M059J (cell line): ENCODE measurements around the gene NME2. TPM values are rescaled to one million over a fixed set of nuclear protein-coding genes. Genes with fewer than 3 reads are reported as not detected.
"Not testable (repeated sequence)": the region's sequence is repeated elsewhere in the genome, so short reads cannot be mapped to it uniquely, and the experiment has no call there.

ENCODE experiments used
- DNase-seq: peaks from one replicate; pipeline ENCODE4 v3.0.0-alpha.2; 2012; ENCODE audit warnings: low read depth
- total RNA-seq: library from RNA; depleted of rRNA; stranded (reverse); fragments of >200 nt; shearing (Covaris generic); gene quantifications from 2 replicates; pipeline ENCODE4 v1.2.3, GENCODE V29; 2014

The NME2 gene
- total RNA-seq, 1 experiment from 2014 or later, result 491 TPM

GRCh38 chr17:51152766-51153209 is 13.4 kb upstream of the NME2 start:
- peak; percentile 33 for DNase-seq

DNA sequence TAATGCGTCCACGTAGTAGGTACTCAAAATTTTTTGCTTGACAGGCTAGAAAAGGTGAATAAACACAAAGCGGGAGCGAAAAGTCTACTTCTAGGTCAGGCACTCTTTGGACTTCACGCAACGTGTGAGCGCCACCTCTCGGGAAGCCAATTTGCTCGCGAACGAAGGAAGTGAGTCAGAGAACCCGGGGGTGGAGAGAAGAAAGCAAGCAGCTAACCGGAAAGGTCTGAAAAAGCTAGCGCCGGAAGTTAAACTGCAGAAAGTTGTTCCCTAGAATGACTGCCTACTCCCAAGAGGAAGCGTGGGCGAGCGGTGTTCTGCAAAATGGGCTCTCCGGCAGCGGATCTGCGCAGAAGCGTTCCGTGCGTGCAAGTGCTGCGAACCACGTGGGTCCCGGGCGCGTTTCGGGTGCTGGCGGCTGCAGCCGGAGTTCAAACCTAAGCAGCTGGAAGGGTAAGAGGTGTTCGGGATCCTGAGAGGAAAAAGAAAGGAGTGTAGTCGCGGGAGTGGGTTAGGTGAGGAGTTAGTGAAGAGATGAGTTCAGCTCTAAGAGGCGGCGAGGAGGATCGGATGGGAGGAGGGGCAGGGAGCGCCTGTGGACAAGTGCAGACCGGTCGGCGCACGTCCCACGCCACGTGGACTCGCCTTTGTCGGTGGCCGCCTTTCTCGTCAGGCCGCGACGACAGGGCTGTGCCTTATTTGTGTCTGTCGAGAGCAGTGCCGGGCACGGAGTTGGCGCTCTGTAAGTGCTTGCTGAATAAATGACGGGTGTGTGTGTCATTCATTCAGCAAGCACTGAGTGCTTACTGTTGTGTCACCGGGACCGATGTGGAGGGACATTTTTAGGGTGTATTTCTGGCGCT is 12.8 kb upstream of the NME2 start, which contains the start of gene NME1:
TSS of gene NME1 (plus strand) at position 350 of the 863 bp plus-strand sequence. CDS start 2,096 bp downstream, outside the sequence.
- peak; percentile 99 for DNase-seq

DNA sequence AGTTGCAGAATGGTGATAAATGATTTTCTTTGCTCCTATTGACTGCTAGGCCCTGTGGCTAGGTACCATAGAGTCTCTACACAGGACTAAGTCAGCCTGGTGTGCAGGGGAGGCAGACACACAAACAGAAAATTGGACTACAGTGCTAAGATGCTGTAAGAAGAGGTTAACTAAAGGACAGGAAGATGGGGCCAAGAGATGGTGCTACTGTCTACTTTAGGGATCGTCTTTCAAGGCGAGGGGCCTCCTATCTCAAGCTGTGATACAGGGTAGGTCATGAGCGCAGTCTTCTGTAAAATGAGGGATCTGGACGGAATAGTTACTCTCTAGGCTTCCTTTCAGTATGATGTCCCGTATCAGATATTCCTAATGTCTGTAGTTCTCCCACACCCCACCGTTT is 12.0 kb upstream of the NME2 start:
- no peak for DNase-seq

DNA sequence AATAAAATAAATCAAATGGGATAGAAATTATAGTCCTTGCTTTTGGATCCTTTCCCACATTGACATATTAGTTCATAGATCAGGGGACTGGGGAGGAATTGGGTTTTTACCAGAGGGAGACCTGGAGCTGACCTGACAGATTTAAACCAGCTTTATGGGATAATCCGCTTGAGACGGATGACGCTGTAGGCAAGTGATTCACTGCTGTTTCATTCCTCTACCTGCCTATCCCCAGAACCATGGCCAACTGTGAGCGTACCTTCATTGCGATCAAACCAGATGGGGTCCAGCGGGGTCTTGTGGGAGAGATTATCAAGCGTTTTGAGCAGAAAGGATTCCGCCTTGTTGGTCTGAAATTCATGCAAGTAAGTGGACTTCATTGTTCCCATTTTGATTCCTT is 10.8 kb upstream of the NME2 start:
- no peak for DNase-seq

- DNase-seq, result no peak
Measured at GRCh38 chr17:51159604-51160003, 6.6 kb upstream of the NME2 start.

DNA sequence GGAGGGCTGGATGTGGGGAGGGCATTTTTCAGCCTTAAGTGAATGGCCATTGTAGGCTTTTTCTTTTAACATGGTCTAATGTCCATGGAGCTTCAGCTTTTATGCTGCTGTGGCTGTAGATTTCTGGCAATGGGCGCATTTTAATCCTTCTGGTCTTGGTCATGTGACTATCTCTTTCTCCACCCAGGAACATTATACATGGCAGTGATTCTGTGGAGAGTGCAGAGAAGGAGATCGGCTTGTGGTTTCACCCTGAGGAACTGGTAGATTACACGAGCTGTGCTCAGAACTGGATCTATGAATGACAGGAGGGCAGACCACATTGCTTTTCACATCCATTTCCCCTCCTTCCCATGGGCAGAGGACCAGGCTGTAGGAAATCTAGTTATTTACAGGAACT is 4.7 kb upstream of the NME2 start:
- no peak for DNase-seq

DNA sequence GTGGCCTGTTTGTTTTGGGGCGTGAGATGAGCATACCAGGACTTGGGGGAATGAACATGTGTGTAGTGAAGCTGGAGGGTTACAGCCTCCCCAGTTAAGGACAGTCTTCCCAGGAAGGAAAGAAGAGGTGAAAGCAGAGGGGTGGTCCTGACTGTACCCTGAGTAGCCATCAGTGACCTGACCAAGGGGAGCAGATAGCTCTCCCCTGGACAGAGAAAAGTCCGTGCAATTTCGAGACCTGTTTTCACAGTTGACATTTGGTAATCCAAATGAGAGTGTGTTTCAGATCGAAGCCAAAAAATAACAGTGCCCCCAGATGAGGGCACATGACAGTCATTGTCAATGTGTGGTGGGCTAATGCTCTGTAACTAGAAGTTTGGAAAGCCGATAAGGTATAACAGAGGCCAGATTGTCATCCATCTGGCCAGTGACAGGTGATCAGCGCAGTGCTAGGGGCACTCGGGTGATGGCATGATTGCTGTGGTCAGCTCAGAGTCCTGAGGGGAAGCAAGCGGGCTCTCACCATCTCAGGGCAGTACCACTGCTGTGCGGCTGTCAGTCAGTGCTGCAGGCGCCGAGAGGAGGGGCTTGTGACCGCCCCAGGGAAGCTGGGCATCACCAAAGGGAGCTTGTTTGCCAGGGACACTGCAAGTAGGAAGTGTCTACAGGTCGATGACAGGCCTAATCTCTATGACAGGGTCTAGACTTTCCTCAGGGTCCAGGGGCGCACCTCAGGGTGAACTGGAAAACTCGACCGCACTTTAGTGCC is 1.1 kb upstream of the NME2 start:
- DNase-seq, result no peak

- no peak for DNase-seq
Measured at GRCh38 chr17:51165680-51166197, 472 bp upstream of the NME2 start.

- DNase-seq, result peak; percentile 27
Measured at GRCh38 chr17:51166987-51167931, 1.0 kb downstream of the NME2 start.

GRCh38 chr17:51169340-51169739 is 3.1 kb downstream of the NME2 start:
- no peak for DNase-seq

DNA sequence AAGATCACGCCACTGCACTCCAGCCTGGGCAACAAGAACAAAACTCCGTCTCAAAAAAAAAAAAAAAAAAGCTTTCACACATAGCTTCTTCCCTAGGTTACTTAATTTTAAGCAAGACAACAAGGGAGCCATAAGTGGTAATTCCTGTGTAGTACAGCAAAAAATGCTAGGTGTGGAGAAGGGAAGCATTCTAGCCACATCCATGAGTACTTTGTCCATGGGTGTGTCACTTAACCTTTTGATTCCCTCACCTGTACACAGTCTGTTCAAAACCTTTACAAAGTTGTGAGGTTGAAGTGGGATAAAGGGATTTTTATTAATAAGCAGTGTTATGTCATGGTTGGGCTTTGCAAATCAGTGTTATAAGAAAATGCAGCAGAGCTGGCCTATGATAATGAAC is 4.5 kb downstream of the NME2 start:
- no peak for DNase-seq

- not testable (repeated sequence) for DNase-seq
Measured at GRCh38 chr17:51172030-51172429, 5.8 kb downstream of the NME2 start.

- no peak for DNase-seq
Measured at GRCh38 chr17:51180486-51180885, 14.3 kb downstream of the NME2 start.

DNA sequence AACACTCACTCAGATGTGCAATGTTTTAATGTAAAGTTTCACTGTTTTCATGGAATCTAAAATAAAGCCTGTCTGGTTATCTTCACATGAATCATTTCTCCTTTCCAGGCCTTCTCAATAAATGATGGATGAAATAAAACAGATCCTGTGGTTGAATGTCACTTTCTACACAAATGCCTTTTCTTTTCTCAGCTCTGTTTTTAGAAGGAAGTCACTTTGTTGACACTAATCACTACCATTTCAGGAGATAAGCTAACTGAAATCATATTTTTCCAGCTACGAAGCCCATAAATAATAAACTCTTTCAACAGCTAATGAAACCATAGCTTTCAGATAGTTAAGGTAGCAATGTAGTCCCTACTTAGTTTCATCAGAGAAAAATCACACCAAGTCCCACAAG is 17.9 kb downstream of the NME2 start:
- no peak for DNase-seq

DNA sequence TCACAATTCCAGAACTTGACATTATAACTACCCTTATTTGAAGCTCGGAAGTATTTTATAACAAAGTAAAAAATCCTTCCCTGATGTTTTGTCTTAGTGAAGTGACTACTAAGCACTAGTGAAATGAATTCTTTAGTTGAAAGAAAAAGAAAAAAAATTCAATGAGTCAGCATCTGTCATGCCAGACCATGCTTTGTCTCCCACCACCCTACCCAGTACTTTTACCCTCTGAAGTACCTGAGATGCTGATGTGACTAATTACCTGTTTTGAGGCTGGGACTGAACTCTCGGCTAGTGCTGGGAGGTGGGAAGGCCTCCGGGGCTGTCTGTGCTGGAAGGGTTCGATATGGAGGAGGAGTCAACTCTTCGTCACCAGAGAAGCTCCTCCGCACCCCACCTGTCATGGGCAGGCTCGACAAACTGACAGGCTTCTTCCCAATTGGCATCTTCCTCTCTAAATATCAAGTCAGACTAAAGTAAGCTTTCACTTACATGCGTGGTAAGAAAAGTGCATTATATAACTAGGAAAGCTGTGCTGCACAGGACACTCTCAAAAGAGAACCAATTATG is 19.6 kb downstream of the NME2 start:
- DNase-seq, result no peak

GRCh38 chr17:51188271-51188833 is 22.1 kb downstream of the NME2 start:
- no peak for DNase-seq

GRCh38 chr17:51189162-51189561 is 23.0 kb downstream of the NME2 start:
- DNase-seq, result no peak

DNA sequence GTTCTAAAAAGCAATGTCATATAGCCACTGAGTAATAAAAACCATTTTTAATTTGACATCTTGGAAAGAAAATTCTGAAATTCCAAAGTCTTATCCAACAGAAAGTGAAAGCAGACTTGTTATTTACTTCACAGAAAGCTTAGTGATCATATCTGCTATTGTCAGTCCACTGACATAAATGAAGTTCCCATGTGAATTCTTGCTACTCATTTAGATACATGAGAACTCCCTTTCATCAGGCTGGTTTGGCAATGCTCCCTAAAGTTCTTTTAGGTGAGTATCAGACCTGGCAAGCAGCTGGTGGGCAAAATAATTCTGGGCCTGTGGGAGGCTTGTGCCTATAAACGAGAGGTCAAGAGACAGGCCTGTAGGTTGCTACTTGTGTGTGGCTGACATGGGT is 23.4 kb downstream of the NME2 start:
- no peak for DNase-seq

GRCh38 chr17:51191895-51192294 is 25.7 kb downstream of the NME2 start:
- DNase-seq, result no peak

DNA sequence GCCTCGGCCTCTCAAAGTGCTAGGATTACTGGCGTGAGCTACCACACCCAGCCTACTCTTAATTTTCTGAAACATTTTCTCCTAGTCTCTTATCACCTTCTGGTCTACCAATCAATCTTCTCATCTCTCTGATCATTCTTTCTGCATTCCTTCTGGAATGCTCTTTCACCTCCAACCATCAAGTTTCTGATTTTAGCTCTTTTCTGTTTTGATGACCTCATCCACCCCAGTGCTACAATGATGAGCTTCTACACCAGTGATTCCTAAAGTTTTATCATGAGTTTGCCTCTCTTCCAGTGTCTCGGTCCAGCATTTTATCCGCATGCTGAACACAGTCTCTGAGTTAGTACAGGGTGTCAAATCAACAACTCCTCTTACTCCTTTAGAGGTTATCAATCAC is 31.5 kb downstream of the NME2 start:
- DNase-seq, result no peak

- DNase-seq, result no peak
Measured at GRCh38 chr17:51200295-51200694, 34.1 kb downstream of the NME2 start.
